VCaP (cell line): ENCODE data around the gene NR1H3.
A peak's percentile ranks its signal among the peaks of the same experiment; 100 is the strongest.

Experiments used
- H3K27ac ChIP-seq: fragments of 450-650 bp; 2 replicates; pipeline ENCODE4 v1.5.1; 2017
- CTCF ChIP-seq: fragments of 450-650 bp; conservative IDR thresholded peaks from 2 replicates; pipeline ENCODE4 v1.5.1; 2017; ENCODE audit warnings: mild to moderate bottlenecking, moderate library complexity

NR1H3 gene

GRCh38 chr11:47253660-47254059 lies 4.1 kb upstream of the NR1H3 start:
- H3K27ac ChIP-seq = no peak overlapping the region
- no peak for TF ChIP-seq CTCF

GRCh38 chr11:47254386-47254785 lies 3.4 kb upstream of the NR1H3 start:
- TF ChIP-seq CTCF = no peak

DNA sequence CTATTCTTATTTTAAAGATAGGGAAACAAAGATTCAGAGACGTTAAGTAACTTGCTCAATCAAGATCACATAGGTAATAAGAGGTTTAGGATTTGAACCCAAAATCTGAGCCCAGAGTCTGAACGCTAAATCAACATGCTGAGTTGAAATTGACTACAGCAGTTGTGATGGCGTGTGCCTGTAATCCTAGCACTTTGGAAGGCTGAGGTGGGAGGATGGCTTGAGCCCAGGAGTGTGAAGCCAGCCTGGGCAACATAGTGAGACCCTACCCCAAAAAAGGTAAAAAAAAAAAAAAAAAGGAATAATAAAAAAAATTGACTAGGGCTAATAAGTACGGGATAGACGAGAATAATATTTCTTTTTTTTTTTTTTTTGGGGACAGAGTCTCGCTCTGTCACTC lies 1.4 kb upstream of the NR1H3 start:
- no peak for TF ChIP-seq CTCF
- H3K27ac ChIP-seq = no peak overlapping the region

More at GRCh38 chr11:47254386-47254785, 3.4 kb upstream of the NR1H3 start:
- no peak overlapping the region for H3K27ac ChIP-seq

DNA sequence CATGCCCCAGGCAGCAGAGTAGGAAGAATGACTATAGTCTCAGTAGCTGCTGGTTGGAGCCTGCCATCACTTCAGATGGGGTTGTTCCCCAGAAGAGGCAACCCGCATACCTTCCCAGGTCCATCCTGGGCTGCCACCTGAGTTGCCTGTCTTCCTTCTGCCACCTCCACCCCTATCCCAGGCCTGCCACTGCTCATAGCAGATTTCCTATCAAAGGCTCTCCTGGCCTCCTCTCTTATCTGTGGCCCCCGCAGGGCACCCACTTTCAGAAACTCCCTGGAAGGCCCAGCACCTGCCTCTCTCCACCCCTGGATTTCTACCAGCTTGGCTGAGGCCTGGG lies 649 bp upstream of the NR1H3 start:
- TF ChIP-seq CTCF = no peak
- no peak overlapping the region for H3K27ac ChIP-seq

DNA sequence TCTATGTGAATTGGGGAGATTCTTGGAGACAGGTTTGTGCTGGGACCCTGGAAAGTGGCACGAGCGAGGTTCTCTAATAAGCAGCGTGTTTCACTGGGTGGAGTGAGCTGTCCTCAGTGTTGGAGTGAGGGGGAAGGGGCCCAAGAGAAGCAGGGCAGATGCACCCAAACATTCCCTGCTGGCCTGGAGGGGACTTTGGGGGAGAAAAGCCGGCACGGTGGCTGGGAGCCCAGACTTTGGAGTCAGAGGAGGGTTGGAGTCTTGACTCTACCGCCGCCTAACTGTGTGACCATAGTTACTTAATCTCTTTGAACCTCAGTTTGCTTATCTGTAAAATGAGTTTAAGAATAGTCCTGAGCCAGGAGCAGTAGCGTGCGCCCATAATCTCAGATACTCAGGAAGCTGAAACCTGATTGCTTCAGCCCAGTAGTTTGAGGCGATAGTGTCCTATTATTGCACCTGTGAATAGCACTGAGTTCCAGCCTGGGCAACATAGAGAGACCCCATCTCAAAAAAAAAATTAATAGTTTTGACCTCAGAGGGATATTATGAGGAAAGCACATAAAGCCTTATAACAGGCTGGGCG lies 614 bp downstream of the NR1H3 start:
- TF ChIP-seq CTCF = no peak
- H3K27ac ChIP-seq = no peak overlapping the region

GRCh38 chr11:47259232-47259977 lies 1.6 kb downstream of the NR1H3 start:
- H3K27ac ChIP-seq = no peak overlapping the region
- peak; percentile 75 for TF ChIP-seq CTCF

DNA sequence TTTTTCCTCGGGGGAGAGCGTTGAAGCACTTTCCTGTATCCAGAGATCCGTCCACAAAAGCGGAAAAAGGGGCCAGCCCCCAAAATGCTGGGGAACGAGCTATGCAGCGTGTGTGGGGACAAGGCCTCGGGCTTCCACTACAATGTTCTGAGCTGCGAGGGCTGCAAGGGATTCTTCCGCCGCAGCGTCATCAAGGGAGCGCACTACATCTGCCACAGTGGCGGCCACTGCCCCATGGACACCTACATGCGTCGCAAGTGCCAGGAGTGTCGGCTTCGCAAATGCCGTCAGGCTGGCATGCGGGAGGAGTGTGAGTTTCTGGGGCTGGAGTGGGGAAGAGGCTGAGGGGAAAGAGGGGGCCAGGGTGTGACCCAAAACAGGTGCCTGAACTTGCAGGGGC lies 2.6 kb downstream of the NR1H3 start:
- TF ChIP-seq CTCF = no peak
- H3K27ac ChIP-seq = no peak overlapping the region
